Dedifferentiated amniotic fluid mesenchymal stem cell (primary cell): ENCODE measurements around the gene SART3.

Experiments used
- DNase-seq: peaks from one replicate; pipeline ENCODE4 v3.0.0-alpha.2; 2016; ENCODE audit errors: extremely low spot score

Gene SART3

GRCh38 chr12:108560752-108561719 lies at the start of gene SART3:
SART3 (minus strand) TSS chr12:108561173; CDS start chr12:108561154, 19 bp downstream.
- DNase-seq: peak; percentile 90

DNA sequence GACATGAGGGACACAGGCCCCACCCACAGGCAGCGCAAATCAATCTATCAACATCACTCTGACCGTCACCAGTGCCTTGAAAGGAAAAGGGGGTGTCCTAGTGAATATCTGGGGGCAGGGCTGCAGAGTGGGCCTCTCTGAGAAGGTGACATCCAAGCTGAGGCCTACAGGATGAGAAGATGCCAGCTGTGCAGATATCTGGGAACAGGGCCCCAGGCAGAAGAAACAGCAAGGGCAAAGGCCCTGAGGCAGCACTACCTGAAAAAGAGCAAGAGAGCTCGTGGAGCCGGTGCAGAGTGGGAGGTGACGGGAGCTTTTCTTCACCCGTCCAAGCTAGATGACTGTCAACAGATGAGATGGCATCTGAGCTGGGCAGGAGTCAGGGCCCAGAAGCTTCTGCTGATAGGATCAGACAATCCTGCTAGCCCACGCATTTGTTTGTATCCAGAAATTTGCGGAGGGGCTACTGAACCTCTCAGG lies 49.4 kb upstream of the SART3 start:
- no peak for DNase-seq

GRCh38 chr12:108609537-108610335 lies 48.8 kb upstream of the SART3 start:
- peak; percentile 88 for DNase-seq

DNA sequence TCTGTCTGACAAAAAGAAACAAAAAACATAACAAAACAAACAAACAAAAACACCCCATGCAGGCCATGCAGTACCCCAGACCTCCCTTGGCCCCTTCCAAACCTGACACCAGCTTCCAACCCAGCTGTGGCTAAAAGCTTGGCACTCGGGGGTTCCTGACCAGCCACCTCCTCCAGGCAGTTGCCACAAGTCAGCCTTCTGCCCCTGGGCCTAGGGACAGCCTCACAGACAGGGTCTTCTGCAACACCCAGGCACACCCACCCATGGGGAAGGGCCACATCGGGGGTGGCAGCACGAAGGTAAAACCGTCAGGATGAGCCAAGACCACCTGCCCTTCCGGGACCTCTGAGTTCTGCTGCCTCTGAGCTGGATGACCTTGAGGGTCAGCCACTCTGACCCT lies 47.6 kb upstream of the SART3 start:
- DNase-seq: no peak

GRCh38 chr12:108607981-108608600 lies 47.1 kb upstream of the SART3 start:
- no peak for DNase-seq

DNA sequence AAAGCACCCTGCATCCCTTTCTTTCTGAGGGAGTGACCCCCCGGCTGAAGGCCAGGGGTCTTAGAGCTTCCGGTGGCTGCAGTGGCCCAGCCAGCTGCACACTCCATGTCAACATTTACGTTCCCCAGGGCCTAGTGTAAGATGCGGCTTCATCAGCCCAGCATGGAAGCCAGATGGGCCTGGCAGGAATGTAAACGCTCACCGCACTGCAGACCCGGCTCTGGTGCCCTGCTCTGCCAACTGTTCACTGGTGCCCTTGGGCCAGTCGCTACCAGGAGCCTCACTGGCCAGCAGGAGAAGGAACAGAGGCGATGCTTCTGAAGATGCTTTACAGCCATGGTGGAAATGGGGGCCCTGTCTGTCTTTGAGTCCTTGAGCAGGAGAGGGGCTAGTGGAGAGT lies 45.5 kb upstream of the SART3 start:
- no peak for DNase-seq

DNA sequence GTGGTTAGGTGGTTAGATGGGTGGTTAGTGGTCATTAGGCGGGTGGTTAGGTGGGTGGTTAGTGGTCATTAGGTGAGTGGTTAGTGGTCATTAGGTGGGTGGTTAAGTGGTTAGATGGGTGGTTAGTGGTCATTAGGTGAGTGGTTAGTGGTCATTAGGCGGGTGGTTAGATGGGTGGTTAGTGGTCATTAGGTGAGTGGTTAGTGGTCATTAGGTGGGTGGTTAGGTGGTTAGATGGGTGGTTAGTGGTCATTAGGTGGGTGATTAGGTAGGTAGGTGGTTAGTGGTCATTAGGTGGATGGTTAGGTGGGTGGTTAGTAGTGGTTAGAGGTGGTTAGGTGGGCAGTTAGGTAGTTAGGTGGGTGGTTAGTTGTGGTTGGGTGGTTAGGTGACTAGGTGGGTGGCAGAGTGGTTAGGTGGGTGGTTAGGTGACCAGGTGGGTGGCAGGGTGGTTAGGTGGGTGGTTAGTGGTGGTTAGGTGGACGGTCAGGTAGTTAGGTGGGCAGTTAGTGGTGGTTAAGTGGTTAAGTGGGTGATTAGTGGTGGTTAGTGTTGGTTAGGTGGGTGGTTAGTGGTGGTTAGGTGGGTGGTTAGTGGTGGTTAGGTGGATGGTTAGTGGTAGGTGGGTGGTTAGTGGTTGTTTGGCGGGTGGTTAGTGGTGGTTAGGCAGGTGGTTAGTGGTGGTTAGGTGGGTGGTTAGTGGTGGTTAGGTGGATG lies 44.9 kb upstream of the SART3 start:
- DNase-seq: no peak

- no peak for DNase-seq
These were observed 44.2 kb upstream of the SART3 start for GRCh38 chr12:108605000-108605689.

DNA sequence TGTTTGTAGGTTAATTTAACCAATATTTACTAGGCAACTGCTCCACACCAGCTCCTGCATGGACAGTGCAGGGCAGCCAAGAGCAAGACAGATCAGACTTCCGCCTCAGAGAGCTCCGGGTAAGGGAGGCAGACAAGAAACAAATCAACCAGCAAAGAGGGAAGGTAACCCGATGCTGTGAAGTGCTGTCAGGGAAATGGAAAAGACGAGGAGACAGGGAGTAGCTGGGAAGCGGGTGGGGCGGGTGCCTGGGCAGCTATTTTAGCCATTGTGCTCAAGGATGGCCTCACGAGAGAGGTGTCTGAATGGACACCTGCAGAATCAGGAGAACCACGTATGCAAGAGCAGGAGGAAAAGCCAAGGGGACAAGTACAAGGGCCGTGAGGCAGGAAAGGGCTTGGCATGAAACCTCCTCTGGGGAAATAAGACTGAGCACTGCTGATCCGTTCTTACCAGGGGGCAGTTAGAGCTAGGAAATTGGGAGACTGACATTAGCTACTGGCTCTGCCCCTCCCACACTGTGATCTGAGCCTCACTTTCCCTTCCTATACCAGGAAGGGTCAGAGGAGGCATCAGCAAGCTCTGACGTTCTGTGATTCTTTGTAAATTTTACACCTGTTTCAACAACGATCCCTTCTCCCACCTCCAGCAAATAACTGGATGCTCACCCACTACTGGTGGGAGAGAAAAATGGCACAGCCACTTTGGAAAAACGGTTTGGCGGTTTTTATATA lies 43.4 kb upstream of the SART3 start:
- no peak for DNase-seq

- DNase-seq: no peak
These were observed 42.8 kb upstream of the SART3 start for GRCh38 chr12:108603743-108604142.

- no peak for DNase-seq
These were observed 42.2 kb upstream of the SART3 start for GRCh38 chr12:108602976-108603704.

DNA sequence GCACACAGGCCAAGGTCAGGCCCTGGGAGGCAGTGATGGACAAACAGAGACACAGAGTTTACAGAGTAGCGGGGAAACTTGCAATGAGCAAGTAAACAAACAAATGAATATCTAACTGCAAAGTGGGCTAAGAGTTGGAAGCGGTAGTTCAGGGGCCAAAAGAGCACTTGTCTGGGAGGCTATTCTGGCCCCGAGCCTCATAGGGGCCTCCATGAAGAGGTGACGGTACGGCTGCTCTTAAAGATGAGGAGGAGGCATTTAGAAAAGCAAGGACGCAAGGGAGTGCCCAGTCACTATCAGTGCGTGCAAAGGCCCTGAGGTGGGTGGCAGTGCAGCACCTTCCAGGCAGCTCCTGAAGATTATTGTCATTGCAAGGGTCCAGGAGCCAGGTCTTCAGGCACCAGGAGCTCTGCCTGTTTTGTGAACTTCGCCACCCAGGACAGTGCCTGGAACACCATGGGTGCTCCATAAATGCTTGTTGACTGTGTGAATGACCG lies 41.3 kb upstream of the SART3 start:
- DNase-seq: no peak

DNA sequence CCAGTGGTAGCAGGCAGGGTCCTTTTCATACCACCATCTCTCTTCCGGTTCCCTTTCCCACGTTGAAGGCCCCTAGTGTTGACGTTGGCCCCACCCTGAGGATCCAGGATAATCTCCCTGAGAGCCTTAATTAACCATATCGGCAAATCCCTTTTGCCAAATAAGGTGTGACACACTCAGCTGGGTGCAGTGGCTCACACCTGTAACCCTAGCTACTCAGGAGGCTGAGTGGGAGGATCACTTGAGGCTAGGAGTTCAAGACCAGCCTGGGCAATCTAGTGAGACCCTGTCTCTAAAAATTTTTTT lies 39.7 kb upstream of the SART3 start:
- DNase-seq: no peak

DNA sequence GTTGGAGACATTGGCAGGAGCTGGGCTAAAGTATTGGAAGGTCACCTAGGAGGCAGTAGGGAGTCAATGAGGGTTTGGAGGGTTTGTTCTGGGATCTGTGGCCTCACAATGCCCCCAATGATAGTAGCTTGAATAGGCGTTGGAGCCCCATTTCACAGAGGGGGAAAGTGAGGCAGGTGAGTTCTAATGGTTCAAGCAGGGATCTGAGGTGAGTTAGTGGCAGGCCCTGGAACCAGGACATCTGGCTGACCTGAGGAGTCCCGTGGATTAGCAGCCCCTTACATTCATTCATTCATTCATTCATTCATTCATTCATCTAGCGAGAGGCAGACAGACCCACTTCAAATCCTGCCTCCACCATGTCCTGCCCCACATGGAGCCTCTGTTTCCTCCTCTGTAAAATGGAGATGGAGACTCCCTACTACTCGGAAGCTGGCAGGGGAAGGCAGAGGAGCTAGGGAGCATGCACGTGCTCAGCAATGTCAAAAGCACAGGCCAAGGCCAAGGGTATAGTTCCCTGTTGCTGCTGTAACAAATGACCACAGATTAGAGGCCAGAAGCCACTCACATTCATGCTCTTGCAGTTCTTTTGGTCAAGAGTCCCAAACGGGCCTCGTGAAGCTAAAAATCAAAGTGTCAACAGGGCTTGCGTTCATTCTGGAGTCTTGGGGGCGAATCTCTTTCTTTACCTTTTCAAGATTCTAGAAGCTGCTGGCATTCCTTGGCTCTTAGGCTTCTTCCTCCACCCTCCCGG lies 39.2 kb upstream of the SART3 start:
- no peak for DNase-seq

DNA sequence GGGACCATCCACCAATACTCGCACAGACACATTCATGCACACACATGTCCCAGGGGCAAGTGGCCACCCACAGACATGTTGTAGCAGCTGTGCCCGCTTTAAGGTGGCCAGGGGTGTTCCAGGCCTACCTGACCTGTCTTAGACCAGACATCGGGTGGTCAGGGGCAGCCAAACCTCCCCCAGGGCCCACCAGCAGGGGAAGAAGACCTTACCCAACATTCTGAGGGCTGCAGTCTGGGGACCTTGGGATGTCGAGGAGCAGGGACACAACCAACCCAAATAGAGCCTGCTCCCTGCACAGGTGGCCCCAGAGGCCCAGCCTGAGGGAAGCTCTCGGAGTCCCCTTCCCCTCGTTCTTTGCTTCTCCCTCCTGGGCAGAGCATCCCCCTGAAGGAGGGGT lies 38.6 kb upstream of the SART3 start:
- DNase-seq: no peak

DNA sequence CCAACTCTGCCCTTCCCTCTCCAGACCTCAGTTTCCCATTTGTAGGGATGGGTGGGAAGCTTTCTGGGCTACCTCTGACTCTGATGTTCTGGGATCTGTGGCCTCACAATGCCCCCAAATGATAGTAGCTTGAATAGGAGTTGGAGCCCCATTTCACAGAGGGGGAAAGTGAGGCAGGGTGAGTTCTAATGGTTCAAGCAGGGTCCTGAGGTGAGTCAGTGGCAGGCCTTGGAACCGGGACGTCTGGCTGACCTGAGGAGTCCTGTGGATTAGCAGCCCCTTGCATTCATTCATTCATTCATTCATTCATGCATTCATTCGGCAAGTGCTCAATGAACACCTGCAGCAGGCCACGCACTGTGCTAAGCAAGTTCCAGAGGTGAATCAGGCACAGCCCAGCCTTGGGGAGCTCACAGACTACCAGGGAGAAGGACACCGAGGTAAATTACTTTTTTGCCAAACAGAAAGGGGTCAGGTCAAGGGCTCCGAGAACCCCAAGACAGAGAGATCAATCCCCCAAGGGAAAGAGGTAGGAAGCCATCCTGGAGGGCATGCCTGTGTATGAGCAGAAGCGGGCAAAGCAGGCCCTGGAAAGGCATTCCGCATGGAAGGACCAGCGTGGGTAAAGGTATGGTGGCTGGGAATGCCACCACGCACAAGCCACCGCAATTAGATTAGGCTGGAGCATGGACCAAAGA lies 37.7 kb upstream of the SART3 start:
- DNase-seq: no peak

GRCh38 chr12:108597559-108598471 lies 36.8 kb upstream of the SART3 start, which contains the start of gene TMEM119:
TMEM119 (minus strand) TSS chr12:108598084; CDS start chr12:108592383, 5,701 bp downstream.
- DNase-seq: peak; percentile 41
